H9 (cell line): ENCODE measurements around the gene SBNO1. TPM values are rescaled to one million over a fixed set of nuclear protein-coding genes. Genes with fewer than 3 reads are reported as not detected.
A peak's percentile ranks its signal among the peaks of the same experiment; 100 is the strongest.
"Not testable (repeated sequence)": the region's sequence is repeated elsewhere in the genome, so short reads cannot be mapped to it uniquely, and the experiment has no call there.

Source experiments
- DNase-seq: peaks from one replicate; pipeline ENCODE4 v3.0.0-alpha.2; 2017
- H2AFZ ChIP-seq: one replicate; pipeline ENCODE4 v1.6.1; 2013; ENCODE audit warnings: mild to moderate bottlenecking, low read length, control low read depth, moderate library complexity
- H2AK5ac ChIP-seq: 2 replicates; pipeline ENCODE4 v1.6.1; 2013; ENCODE audit warnings: low read length, control low read depth, mixed read lengths; ENCODE audit not compliant: insufficient read length
- H2BK120ac ChIP-seq: one replicate; pipeline ENCODE4 v1.6.1; 2013; ENCODE audit warnings: low read depth, mild to moderate bottlenecking, low read length, control low read depth, inconsistent platforms; ENCODE audit not compliant: poor library complexity, severe bottlenecking
- H2BK12ac ChIP-seq: 2 replicates; pipeline ENCODE4 v1.6.1; 2013; ENCODE audit warnings: low read length, control low read depth, mixed read lengths, low read depth; ENCODE audit not compliant: insufficient read length
- H2BK15ac ChIP-seq: 2 replicates; pipeline ENCODE4 v1.6.1; 2013; ENCODE audit warnings: low read depth, low read length, control low read depth
- H2BK20ac ChIP-seq: one replicate; pipeline ENCODE4 v1.6.1; 2013; ENCODE audit warnings: low read depth, mild to moderate bottlenecking, low read length, control low read depth, inconsistent platforms; ENCODE audit not compliant: poor library complexity, severe bottlenecking
- H2BK5ac ChIP-seq: 2 replicates; pipeline ENCODE4 v1.6.1; 2013; ENCODE audit warnings: low read length, control low read depth, mixed read lengths; ENCODE audit not compliant: insufficient read length
- H3K14ac ChIP-seq: 2 replicates; pipeline ENCODE4 v1.6.1; 2013; ENCODE audit warnings: low read length, control low read depth; ENCODE audit not compliant: insufficient read depth
- H3K18ac ChIP-seq: 2 replicates; pipeline ENCODE4 v1.6.1; 2013; ENCODE audit warnings: low read depth, mild to moderate bottlenecking, mixed read lengths, low read length, control low read depth; ENCODE audit not compliant: insufficient read length
- H3K23ac ChIP-seq: 2 replicates; pipeline ENCODE4 v1.6.1; 2013; ENCODE audit warnings: low read length, control low read depth, mixed read lengths, low read depth; ENCODE audit not compliant: insufficient read length
- H3K23me2 ChIP-seq: 2 replicates; pipeline ENCODE4 v1.6.1; 2013; ENCODE audit warnings: low read depth, mild to moderate bottlenecking, mixed read lengths, low read length, control low read depth; ENCODE audit not compliant: insufficient read length, poor library complexity, severe bottlenecking
- H3K27ac ChIP-seq: 2 replicates; pipeline ENCODE4 v1.5.1; 2013; ENCODE audit warnings: low read length, control low read depth, mixed read lengths, low read depth; ENCODE audit not compliant: insufficient read length
- H3K27me3 ChIP-seq: 2 replicates; pipeline ENCODE4 v1.6.1; 2013; ENCODE audit warnings: low read length, control low read depth, inconsistent platforms; ENCODE audit not compliant: insufficient read depth
- H3K4ac ChIP-seq: 2 replicates; pipeline ENCODE4 v1.6.1; 2013; ENCODE audit warnings: low read depth, mild to moderate bottlenecking, control low read depth, inconsistent platforms, low read length, moderate library complexity
- H3K4me1 ChIP-seq: 2 replicates; pipeline ENCODE4 v1.6.1; 2013; ENCODE audit warnings: low read length, control low read depth, inconsistent platforms; ENCODE audit not compliant: insufficient read depth
- H3K4me2 ChIP-seq: 2 replicates; pipeline ENCODE4 v1.6.1; 2013; ENCODE audit warnings: low read length, control low read depth, mixed read lengths; ENCODE audit not compliant: insufficient read length, insufficient read depth
- H3K56ac ChIP-seq: 2 replicates; pipeline ENCODE4 v1.6.1; 2013; ENCODE audit warnings: low read depth, mild to moderate bottlenecking, mixed read lengths, low read length, control low read depth; ENCODE audit not compliant: insufficient read length
- H3K79me1 ChIP-seq: 2 replicates; pipeline ENCODE4 v1.6.1; 2013; ENCODE audit warnings: low read depth, mild to moderate bottlenecking, moderate library complexity, low read length, control low read depth, inconsistent platforms; ENCODE audit not compliant: insufficient read depth, poor library complexity, severe bottlenecking
- H3K79me2 ChIP-seq: 2 replicates; pipeline ENCODE4 v1.6.1; 2013; ENCODE audit warnings: low read length, control low read depth, inconsistent platforms; ENCODE audit not compliant: insufficient read depth
- H3K9ac ChIP-seq: 2 replicates; pipeline ENCODE4 v1.6.1; 2013; ENCODE audit warnings: low read length, control low read depth, mixed read lengths; ENCODE audit not compliant: insufficient read length; ENCODE audit errors: extremely low read depth
- H3K9me3 ChIP-seq: one replicate; pipeline ENCODE4 v1.6.1; 2013; ENCODE audit warnings: low read depth, low read length, inconsistent platforms; ENCODE audit not compliant: control insufficient read depth
- H3T11ph ChIP-seq: one replicate; pipeline ENCODE4 v1.6.1; 2013; ENCODE audit warnings: mild to moderate bottlenecking, low read length, control low read depth, inconsistent platforms
- H4K20me1 ChIP-seq: one replicate; pipeline ENCODE4 v1.6.1; 2013; ENCODE audit not compliant: control insufficient read depth, insufficient read length, insufficient read depth
- H4K5ac ChIP-seq: 2 replicates; pipeline ENCODE4 v1.6.1; 2013; ENCODE audit warnings: low read depth, mild to moderate bottlenecking, mixed read lengths, low read length, control low read depth; ENCODE audit not compliant: insufficient read length
- H4K8ac ChIP-seq: replicated peaks from 2 replicates; pipeline ENCODE4 v1.6.1; 2013; ENCODE audit warnings: low read length, control low read depth, mixed read lengths, low read depth; ENCODE audit not compliant: insufficient read length
- H4K91ac ChIP-seq: 2 replicates; pipeline ENCODE4 v1.6.1; 2013; ENCODE audit warnings: low read depth, mild to moderate bottlenecking, moderate library complexity, mixed read lengths, low read length, control low read depth; ENCODE audit not compliant: insufficient read length
- H3K27ac Mint-ChIP-seq, 3 experiments: 2 replicates in 2 of 3; 3 replicates in 1 of 3; pipeline ENCODE4 v1.8.0; 2020 to 2021; ENCODE audit warnings: mixed read lengths in 3 of 3, mild to moderate bottlenecking in 1 of 3, moderate library complexity in 1 of 3
- H3K27me3 Mint-ChIP-seq: 2 replicates; pipeline ENCODE4 v1.8.0; 2021; ENCODE audit warnings: low read depth, mild to moderate bottlenecking, moderate library complexity, mixed read lengths
- H3K36me3 Mint-ChIP-seq, 3 experiments: 2 replicates in 2 of 3; 3 replicates in 1 of 3; pipeline ENCODE4 v1.8.0; 2020 to 2021; ENCODE audit warnings: low read depth in 3 of 3, mixed read lengths in 3 of 3; ENCODE audit not compliant: insufficient read depth in 1 of 3
- H3K4me1 Mint-ChIP-seq, 2 experiments: 2 replicates each; pipeline ENCODE4 v1.8.0; 2020; ENCODE audit warnings: mixed read lengths in 2 of 2
- H3K4me3 Mint-ChIP-seq, 2 experiments: 2 replicates in 1 of 2; 3 replicates in 1 of 2; pipeline ENCODE4 v1.8.0; 2020 to 2021; ENCODE audit warnings: mild to moderate bottlenecking in 2 of 2, mixed read lengths in 2 of 2, moderate library complexity in 1 of 2
- H3K9me3 Mint-ChIP-seq, 2 experiments: 2 replicates in 1 of 2; 3 replicates in 1 of 2; pipeline ENCODE4 v1.8.0; 2020; ENCODE audit warnings: mild to moderate bottlenecking in 2 of 2, mixed read lengths in 2 of 2, moderate library complexity in 1 of 2
- CTCF ChIP-seq: fragments of 200-600 bp; sonication (generic); conservative IDR thresholded peaks from 3 replicates; pipeline ENCODE4 v1.8.0; 2021; ENCODE audit warnings: antibody characterized with exemption, mild to moderate bottlenecking
- WGBS: extraction: QIAGEN DNeasy Blood & Tissue Kit; methylation state at CpG from one replicate; pipeline ENCODE4 v1.1.7; 2013; ENCODE audit warnings: missing lambda C conversion rate, low lambda C conversion rate, mixed read lengths; ENCODE audit not compliant: insufficient read length; ENCODE audit errors: extremely low coverage; 5-methylcytosine and 5-hydroxymethylcytosine counted together
- total RNA-seq: library from RNA; stranded (reverse); gene quantifications from 2 replicates; pipeline ENCODE4 v1.2.1, GENCODE V29; 2021

The SBNO1 gene
- total RNA-seq, 1 experiment from 2014 or later = 47.5 TPM

- Histone ChIP-seq H4K5ac (no peak overlapping the region), H3K23ac (no peak overlapping the region), H4K91ac (no peak overlapping the region), H4K20me1 (no peaks in the 10 kb centered on the region), H3K79me2 (no peaks in the 10 kb centered on the region), H3K56ac (no peak overlapping the region), H3K14ac (no peak overlapping the region), H2BK12ac (no peak overlapping the region), H2BK15ac (no peak overlapping the region), H2AFZ (no peak overlapping the region), H3K27me3 (no peaks in the 10 kb centered on the region), H3K9me3 (no peaks in the 10 kb centered on the region), H3K4me2 (no peak overlapping the region), H2AK5ac (no peak overlapping the region), H3K18ac (no peak overlapping the region), H3K27ac (no peak overlapping the region), H3K9ac (no peak overlapping the region), H3T11ph (no peak overlapping the region), H4K8ac (no peak overlapping the region), H2BK20ac (no peak overlapping the region), H3K23me2 (no peaks in the 10 kb centered on the region), H3K4me1 (no peaks in the 10 kb centered on the region), H2BK5ac (no peak overlapping the region), H2BK120ac (no peak overlapping the region), H3K4ac (no peak overlapping the region), H3K79me1 (peaks cover 4% of the 10 kb centered on the region)
- no peak overlapping the region for H3K4me3 Mint-ChIP-seq
- peak overlapping the region in 2 of 3 experiments; percentile 73 to 90; a peak in 3 of 7 replicates for H3K27ac Mint-ChIP-seq
- no peak for TF ChIP-seq CTCF
- no peaks in the 10 kb centered on the region for H3K27me3 Mint-ChIP-seq
- peaks cover 41 to 84% (median 82%) of the 10 kb centered on the region in 3 experiments for H3K36me3 Mint-ChIP-seq
- DNase-seq = no peak
- WGBS = no CpG with 5 or more reads among the region's 24 CpGs
- H3K9me3 Mint-ChIP-seq = peaks cover 10 to 16% of the 10 kb centered on the region in 2 experiments
- peaks cover 17 to 19% of the 10 kb centered on the region in 2 experiments for H3K4me1 Mint-ChIP-seq
These were observed 110.8 kb downstream of the SBNO1 start for GRCh38 chr12:123253641-123254459.

- not testable (repeated sequence) for H3K23me2 ChIP-seq, H3K23ac ChIP-seq, H3K4me2 ChIP-seq, H2AK5ac ChIP-seq, H3K14ac ChIP-seq, H3K79me1 ChIP-seq, H2BK120ac ChIP-seq, H3K27me3 Mint-ChIP-seq, H4K5ac ChIP-seq, H3K9ac ChIP-seq, H4K8ac ChIP-seq, H3K27ac ChIP-seq, H3T11ph ChIP-seq, H3K9me3 ChIP-seq, H3K27ac Mint-ChIP-seq, H2AFZ ChIP-seq, H3K56ac ChIP-seq, H3K4me1 ChIP-seq, H3K79me2 ChIP-seq, H3K18ac ChIP-seq, DNase-seq, H4K20me1 ChIP-seq, H2BK12ac ChIP-seq, H2BK15ac ChIP-seq, H4K91ac ChIP-seq, H3K4me3 Mint-ChIP-seq, H2BK5ac ChIP-seq, H2BK20ac ChIP-seq, H3K27me3 ChIP-seq, H3K4ac ChIP-seq
- WGBS = no CpG with 5 or more reads among the region's 9 CpGs
- peaks cover 22 to 27% of the 10 kb centered on the region in 2 experiments for H3K9me3 Mint-ChIP-seq
- H3K36me3 Mint-ChIP-seq = peaks cover 55 to 82% (median 80%) of the 10 kb centered on the region in 3 experiments
- peaks cover 19% of the 10 kb centered on the region in 2 experiments for H3K4me1 Mint-ChIP-seq
These were observed 112.3 kb downstream of the SBNO1 start for GRCh38 chr12:123252365-123252764.
